GM12801 (cell line): ENCODE results near the gene CFAP300.

Experiments
- CTCF ChIP-seq: IDR thresholded peaks from one replicate; pipeline ENCODE4 v1.5.1; 2011; ENCODE audit warnings: control low read depth; ENCODE audit not compliant: insufficient read length; ENCODE audit errors: extremely low read depth

Gene CFAP300

GRCh38 chr11:102073253-102073652, 26.0 kb downstream of the CFAP300 start:
- no peak for TF ChIP-seq CTCF

GRCh38 chr11:102079625-102080024, 32.4 kb downstream of the CFAP300 start:
- no peak for TF ChIP-seq CTCF

GRCh38 chr11:102081313-102081712, 34.1 kb downstream of the CFAP300 start:
- TF ChIP-seq CTCF: no peak

- TF ChIP-seq CTCF: no peak
Measured at GRCh38 chr11:102085864-102086551, 38.8 kb downstream of the CFAP300 start.

GRCh38 chr11:102097186-102097585, 49.9 kb downstream of the CFAP300 start:
- no peak for TF ChIP-seq CTCF

GRCh38 chr11:102099755-102100154, 52.5 kb downstream of the CFAP300 start:
- no peak for TF ChIP-seq CTCF

- no peak for TF ChIP-seq CTCF
Measured at GRCh38 chr11:102108734-102109440, 61.6 kb downstream of the CFAP300 start.
